GM18861 (cell line): ENCODE data around the gene KIAA2012.

Experiments used
- ATAC-seq: cut with Tn5 transposase; IDR thresholded peaks from one replicate; pipeline ENCODE4 v1.9.1; 2021; ENCODE audit not compliant: unreplicated experiment

Gene KIAA2012

GRCh38 chr2:202042444-202042843 is 30.6 kb upstream of the KIAA2012 start:
- ATAC-seq = no peak

- no peak for ATAC-seq
Observed at GRCh38 chr2:202043475-202043874, 29.6 kb upstream of the KIAA2012 start.

- no peak for ATAC-seq
Observed at GRCh38 chr2:202044777-202045176, 28.3 kb upstream of the KIAA2012 start.

- ATAC-seq = no peak
Observed at GRCh38 chr2:202046572-202046971, 26.5 kb upstream of the KIAA2012 start.

- ATAC-seq = no peak
Observed at GRCh38 chr2:202049092-202049728, 23.8 kb upstream of the KIAA2012 start.

- no peak for ATAC-seq
Observed at GRCh38 chr2:202049840-202050239, 23.2 kb upstream of the KIAA2012 start.

- no peak for ATAC-seq
Observed at GRCh38 chr2:202050652-202051051, 22.4 kb upstream of the KIAA2012 start.

- no peak for ATAC-seq
Observed at GRCh38 chr2:202051499-202052161, 21.4 kb upstream of the KIAA2012 start.

- no peak for ATAC-seq
Observed at GRCh38 chr2:202052235-202052634, 20.8 kb upstream of the KIAA2012 start.

GRCh38 chr2:202054679-202055078 is 18.4 kb upstream of the KIAA2012 start:
- no peak for ATAC-seq

- ATAC-seq = no peak
Observed at GRCh38 chr2:202056611-202057010, 16.4 kb upstream of the KIAA2012 start.

GRCh38 chr2:202060218-202060617 is 12.8 kb upstream of the KIAA2012 start:
- ATAC-seq = no peak

GRCh38 chr2:202061695-202062094 is 11.4 kb upstream of the KIAA2012 start:
- no peak for ATAC-seq

GRCh38 chr2:202064171-202064880 is 8.7 kb upstream of the KIAA2012 start:
- no peak for ATAC-seq

GRCh38 chr2:202064881-202065230 is 8.2 kb upstream of the KIAA2012 start:
- no peak for ATAC-seq

- no peak for ATAC-seq
Observed at GRCh38 chr2:202065876-202066275, 7.2 kb upstream of the KIAA2012 start.

- no peak for ATAC-seq
Observed at GRCh38 chr2:202066875-202067274, 6.2 kb upstream of the KIAA2012 start.

GRCh38 chr2:202067589-202067988 is 5.5 kb upstream of the KIAA2012 start:
- no peak for ATAC-seq

- ATAC-seq = no peak
Observed at GRCh38 chr2:202069170-202070067, 3.6 kb upstream of the KIAA2012 start.

- no peak for ATAC-seq
Observed at GRCh38 chr2:202071107-202071506, 1.9 kb upstream of the KIAA2012 start.

- no peak for ATAC-seq
Observed at GRCh38 chr2:202072226-202072625, 829 bp upstream of the KIAA2012 start.
